A549 (cell line): ENCODE results near the gene COBL. TPM values are rescaled to one million over a fixed set of nuclear protein-coding genes. Genes with fewer than 3 reads are reported as not detected.

Experiments used
- ATAC-seq, 2 experiments: fragments of 200-7000 bp in 1 of 2; fragments of >200 bp in 1 of 2; cut with Nextera tagmentation in 1 of 2; cut with Tn5 transposase in 1 of 2; 3 replicates each; pipeline versions ENCODE4 v1.8.0 to v1.9.1; 2018 to 2020; ENCODE audit warnings: mild to moderate bottlenecking in 1 of 2, moderate library complexity in 1 of 2
- CTCF ChIA-PET: fragments of 300-600 bp; sonication (Branson Sonifier 250); formaldehyde crosslinking; extraction: SDS; loops from one replicate; lab custom pipeline; 2021; ENCODE audit warnings: antibody characterized with exemption, inconsistent platforms; lab: Yijun Ruan, JAX
- POLR2A ChIA-PET: fragments of 350-600 bp; formaldehyde crosslinking; extraction: SDS; loops from one replicate; lab custom pipeline; 2021; ENCODE audit warnings: antibody characterized with exemption, inconsistent platforms; lab: Yijun Ruan, JAX
- DNase-seq, 2 experiments: peaks; one replicate each; pipeline versions ENCODE4 v3.0.0 to v3.0.0-alpha.2; 2011 to 2016; ENCODE audit warnings: low read depth in 1 of 2, low spot score in 1 of 2
- FAIRE-seq: peaks from 2 replicates; lab custom pipeline; 2011; peaks lifted over from hg19 to GRCh38; lab: Jason Lieb, UNC
- H3K27ac ChIP-seq, 2 experiments: fragments of >200 bp; sonication (Bioruptor Twin); formaldehyde crosslinking; 3 replicates each; pipeline ENCODE4 v1.5.1; 2016 to 2017
- H3K4me1 ChIP-seq: fragments of >200 bp; sonication (Bioruptor Twin); formaldehyde crosslinking; 3 replicates; pipeline ENCODE4 v1.6.1; 2016
- H3K4me2 ChIP-seq: fragments of >200 bp; sonication (Bioruptor Twin); formaldehyde crosslinking; 3 replicates; pipeline ENCODE4 v1.6.1; 2016
- H3K4me3 ChIP-seq: fragments of >200 bp; sonication (Bioruptor Twin); formaldehyde crosslinking; 3 replicates; pipeline ENCODE4 v1.5.1; 2016
- H3K9me3 ChIP-seq: fragments of >200 bp; sonication (Bioruptor Twin); formaldehyde crosslinking; 3 replicates; pipeline ENCODE4 v1.6.1; 2016
- BCL3 ChIP-seq: fragments of >200 bp; sonication (Bioruptor Twin); formaldehyde crosslinking; IDR thresholded peaks from 3 replicates; pipeline ENCODE4 v1.6.1; 2016
- CBX8 ChIP-seq: fragments of 200-600 bp; sonication (generic); IDR thresholded peaks from 2 replicates; pipeline ENCODE4 v1.6.1; 2016
- CHD2 ChIP-seq: fragments of 150-350 bp; IDR thresholded peaks from 2 replicates; pipeline ENCODE4 v1.6.1; 2014; ENCODE audit warnings: low read length; ENCODE audit not compliant: partially characterized antibody
- CHD4 ChIP-seq: fragments of 200-600 bp; sonication (generic); IDR thresholded peaks from 2 replicates; pipeline ENCODE4 v1.6.1; 2016; ENCODE audit warnings: antibody characterized with exemption, mild to moderate bottlenecking, borderline replicate concordance
- E2F6 ChIP-seq: IDR thresholded peaks from 2 replicates; pipeline ENCODE4 v1.6.1; 2012; ENCODE audit warnings: low read depth, borderline replicate concordance
- EP300 ChIP-seq, 2 experiments: fragments of >200 bp; sonication (Bioruptor Twin); formaldehyde crosslinking; IDR thresholded peaks; 2 replicates in 1 of 2; 3 replicates in 1 of 2; pipeline ENCODE4 v1.6.1; 2016 to 2017
- ESRRA ChIP-seq: fragments of 150-350 bp; IDR thresholded peaks from 2 replicates; pipeline ENCODE4 v1.6.1; 2014; ENCODE audit warnings: mild to moderate bottlenecking, low read length, borderline replicate concordance
- FOXS1 ChIP-seq: fragments of 250-450 bp; sonication (Bioruptor Pico); IDR thresholded peaks from 2 replicates; pipeline ENCODE4 v1.5.0; 2020; ENCODE audit warnings: mild to moderate bottlenecking, moderate library complexity
- GATA3 ChIP-seq: IDR thresholded peaks from 2 replicates; pipeline ENCODE4 v1.6.1; 2012; ENCODE audit warnings: borderline replicate concordance
- HOXA7 ChIP-seq: fragments of 250-450 bp; sonication (Bioruptor Pico); IDR thresholded peaks from 2 replicates; pipeline ENCODE4 v1.5.0; 2020; ENCODE audit warnings: mild to moderate bottlenecking, moderate library complexity
- HOXB13 ChIP-seq: fragments of 250-450 bp; sonication (Bioruptor Pico); IDR thresholded peaks from 2 replicates; pipeline ENCODE4 v1.5.0; 2020; ENCODE audit warnings: low read depth, mild to moderate bottlenecking, moderate library complexity
- HOXB5 ChIP-seq: fragments of 250-450 bp; sonication (Bioruptor Pico); IDR thresholded peaks from 2 replicates; pipeline ENCODE4 v1.5.0; 2020; ENCODE audit warnings: mild to moderate bottlenecking, moderate library complexity
- JUN ChIP-seq, 2 experiments: fragments of >200 bp; sonication (Bioruptor Twin); formaldehyde crosslinking; IDR thresholded peaks; 2 replicates in 1 of 2; 3 replicates in 1 of 2; pipeline ENCODE4 v1.6.1; 2016 to 2017
- KDM5A ChIP-seq: fragments of 200-600 bp; sonication (generic); IDR thresholded peaks from 2 replicates; pipeline ENCODE4 v1.6.1; 2016; ENCODE audit warnings: antibody characterized with exemption, mild to moderate bottlenecking
- MAFK ChIP-seq: fragments of 450-650 bp; IDR thresholded peaks from 2 replicates; pipeline ENCODE4 v1.6.1; 2014; ENCODE audit not compliant: partially characterized antibody
- MAX ChIP-seq: IDR thresholded peaks from 2 replicates; pipeline ENCODE4 v1.6.1; 2012
- NFE2L2 ChIP-seq: fragments of 150-350 bp; conservative IDR thresholded peaks from 2 replicates; pipeline ENCODE4 v1.6.1; 2014; ENCODE audit warnings: low read length
- PHF8 ChIP-seq: fragments of 200-600 bp; sonication (generic); IDR thresholded peaks from 2 replicates; pipeline ENCODE4 v1.6.1; 2016; ENCODE audit warnings: low read depth, mild to moderate bottlenecking, antibody characterized with exemption, moderate library complexity, borderline replicate concordance
- REST ChIP-seq: fragments of 200-600 bp; sonication (generic); IDR thresholded peaks from 2 replicates; pipeline ENCODE4 v1.6.1; 2016; ENCODE audit warnings: antibody characterized with exemption, mild to moderate bottlenecking, moderate library complexity
- SREBF2 ChIP-seq: fragments of 450-650 bp; IDR thresholded peaks from 2 replicates; pipeline ENCODE4 v1.6.1; 2014; ENCODE audit warnings: mild to moderate bottlenecking, moderate library complexity
- TFCP2L1 ChIP-seq: fragments of 250-450 bp; sonication (Bioruptor Pico); IDR thresholded peaks from 2 replicates; pipeline ENCODE4 v1.5.0; 2021; ENCODE audit warnings: mild to moderate bottlenecking
- ZFP36 ChIP-seq: fragments of 450-650 bp; IDR thresholded peaks from 2 replicates; pipeline ENCODE4 v1.6.1; 2014; ENCODE audit warnings: borderline replicate concordance; ENCODE audit not compliant: partially characterized antibody
- WGBS: methylation state at CpG from one replicate; pipeline ENCODE4 v1.1.6; 2017; ENCODE audit errors: missing lambda C conversion rate; 5-methylcytosine and 5-hydroxymethylcytosine counted together
- polyA plus RNA-seq, 4 experiments: library from polyadenylated mRNA; depleted of rRNA in 3 of 4; stranded (reverse); fragments of >200 nt; fragmentation: RNase III in 1 of 4; extraction: RNeasy Plus Mini Kit Qiagen cat#74134 plus additional on column Dnase treatment in 1 of 4; gene quantifications; 2 replicates in 3 of 4; 3 replicates in 1 of 4; pipeline ENCODE4 v1.2.3, GENCODE V29; 2011 to 2017
- TF ChIP-seq, protein P1 (sequence below): fragments of 450-650 bp; IDR thresholded peaks from 2 replicates; pipeline ENCODE4 v1.6.1; 2014; ENCODE audit warnings: antibody characterized with exemption

The COBL gene
- polyA plus RNA-seq, 2 of the 4 experiments (the other 2 are of a cell fraction): 1.5 to 7.4 TPM

GRCh38 chr7:51064688-51065087, 251.9 kb downstream of the COBL start:
- H3K4me2 ChIP-seq: no peak overlapping the region
- H3K27ac ChIP-seq: no peak overlapping the region
- WGBS: 98% methylated on average over 3 of the region's 3 CpGs
- ChIA-PET CTCF (interaction anchor here (0.7 to 1.2 kb wide), 5 partner anchors 9 to 292 kb away, joined by 3 to 4 read pairs (median 3); no protein-coding TSS in a partner anchor), POLR2A (interaction anchor here (1.4 kb wide), 1 partner anchor 271 kb away, joined by 3 read pairs; no protein-coding TSS in a partner anchor)
- no peak overlapping the region for H3K4me3 ChIP-seq
- TF ChIP-seq HOXA7 (CRISPR knock-in tag): no peak
- TF ChIP-seq BCL3: no peak
- TF ChIP-seq MAFK: no peak
- no peak for TF ChIP-seq EP300 (IDR thresholded peaks at IDR 0.05)
- no peak for TF ChIP-seq CHD4
- no peak for TF ChIP-seq SREBF2
- H3K9me3 ChIP-seq: no peaks in the 10 kb centered on the region
- FAIRE-seq: no peak
- H3K4me1 ChIP-seq: 0 out of 3 replicates have a peak, but pooled peaks cover 5% of the 10 kb centered on the region
- no peak for ATAC-seq
- DNase-seq: no peak

DNA sequence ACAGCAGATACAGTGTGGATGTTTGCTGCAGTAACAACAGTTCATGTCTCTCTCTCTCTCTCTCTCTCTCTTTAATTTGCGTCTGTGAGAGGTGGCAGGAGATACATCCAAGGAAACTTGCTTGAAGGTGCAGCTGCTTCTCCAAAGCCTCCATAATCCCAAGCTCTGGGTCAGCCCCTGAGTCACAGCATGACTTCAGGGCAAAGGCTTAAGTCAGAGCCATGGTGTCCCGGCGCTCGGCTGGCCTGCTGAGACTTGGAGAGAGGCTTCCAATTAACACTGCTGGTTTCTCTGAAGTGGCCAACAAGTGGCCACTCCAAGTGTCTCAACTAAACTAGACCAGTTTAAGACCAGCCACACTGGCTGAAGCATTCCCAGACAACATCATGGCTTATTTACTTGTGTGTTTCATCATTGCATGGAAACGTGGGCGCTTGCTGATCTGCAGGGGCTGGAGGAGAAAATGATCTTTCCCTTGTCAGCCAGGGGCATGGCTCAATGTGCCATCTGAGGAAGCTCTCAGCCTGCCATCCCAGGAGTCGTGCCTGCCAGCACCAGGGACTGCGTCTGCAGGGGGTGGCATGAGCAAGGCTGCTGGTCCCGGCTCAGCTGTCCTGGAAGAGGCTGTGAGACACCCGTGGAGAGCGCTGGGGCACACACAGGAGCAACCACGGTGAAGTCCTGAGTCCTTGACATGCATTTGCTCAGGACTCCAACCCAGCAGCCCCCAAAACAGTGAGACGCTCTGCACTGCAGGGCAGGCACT, 254.2 kb downstream of the COBL start:
- Histone ChIP-seq H3K4me2 (no peak overlapping the region), H3K9me3 (no peaks in the 10 kb centered on the region), H3K4me1 (0 out of 3 replicates have a peak, but pooled peaks cover 5% of the 10 kb centered on the region)
- TF ChIP-seq KDM5A (no peak), BCL3 (no peak), GATA3 (no peak), TFCP2L1 (CRISPR knock-in tag) (no peak)
- TF ChIP-seq, all 56 proteins: peak for 0
- 85% methylated on average over 10 of the region's 13 CpGs for WGBS
- no peak overlapping the region for H3K27ac ChIP-seq
- no peak for FAIRE-seq
- ChIA-PET CTCF (interaction anchor here (1.1 kb wide), 1 partner anchor 79 kb away, joined by 3 read pairs; no protein-coding TSS in a partner anchor), POLR2A (no interaction called here)
- no peak for DNase-seq
- H3K4me3 ChIP-seq: no peak overlapping the region
- ATAC-seq: no peak

GRCh38 chr7:51060536-51060935, 256.1 kb downstream of the COBL start:
- POLR2A ChIA-PET: no interaction called here
- H3K4me1 ChIP-seq: no peaks in the 10 kb centered on the region
- no peak overlapping the region for H3K27ac ChIP-seq
- ATAC-seq: peak in 1 of 2 experiments; percentile 46; a peak in 2 of 6 replicates
- CTCF ChIA-PET: interaction anchor here (1.3 to 1.5 kb wide), 2 partner anchors 8 to 81 kb away, joined by 4 to 5 read pairs; no protein-coding TSS in a partner anchor
- peak in 1 of 2 experiments; percentile 12 for DNase-seq
- H3K4me3 ChIP-seq: no peak overlapping the region
- H3K9me3 ChIP-seq: no peaks in the 10 kb centered on the region
- WGBS: 58% methylated on average over 5 of the region's 5 CpGs
- FAIRE-seq: no peak
- no peak overlapping the region for H3K4me2 ChIP-seq
- TF ChIP-seq PHF8 (no peak), JUN (IDR thresholded peaks at IDR 0.05) (no peak), HOXB13 (CRISPR knock-in tag) (no peak), HOXB5 (CRISPR knock-in tag) (no peak), CHD2 (no peak), FOXS1 (CRISPR knock-in tag) (no peak), BCL3 (no peak), HOXA7 (CRISPR knock-in tag) (no peak), ZFP36 (no peak), MAX (no peak), ESRRA (no peak), REST (no peak), E2F6 (no peak), NFE2L2 (no peak), CBX8 (no peak)
- TF ChIP-seq, protein P1, sequence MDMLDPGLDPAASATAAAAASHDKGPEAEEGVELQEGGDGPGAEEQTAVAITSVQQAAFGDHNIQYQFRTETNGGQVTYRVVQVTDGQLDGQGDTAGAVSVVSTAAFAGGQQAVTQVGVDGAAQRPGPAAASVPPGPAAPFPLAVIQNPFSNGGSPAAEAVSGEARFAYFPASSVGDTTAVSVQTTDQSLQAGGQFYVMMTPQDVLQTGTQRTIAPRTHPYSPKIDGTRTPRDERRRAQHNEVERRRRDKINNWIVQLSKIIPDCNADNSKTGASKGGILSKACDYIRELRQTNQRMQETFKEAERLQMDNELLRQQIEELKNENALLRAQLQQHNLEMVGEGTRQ: no peak
